ENCODE measurements around the gene OSTM1. TPM values are rescaled to one million over a fixed set of nuclear protein-coding genes. Genes with fewer than 3 reads are reported as not detected.

The OSTM1 gene
- total RNA-seq, 1 experiment from 2014 or later: 19.7 TPM

GRCh38 chr6:108036884-108037283, 37.7 kb downstream of the OSTM1 start:
- no peak for TF ChIP-seq CTCF (conservative IDR thresholded peaks at IDR 0.05; ENCODE audit: low read depth, low read length)

GRCh38 chr6:108031968-108032367, 42.6 kb downstream of the OSTM1 start:
- no TSS peak for BruUV-seq (replicated peaks)
- ChIA-PET POLR2A (ENCODE audit: low non-redundant PET) (no interaction called here), CTCF (no interaction called here)
- Histone ChIP-seq H3K9me3 (ENCODE audit: low read depth, low read length, poor library complexity, severe bottlenecking) (no peaks in the 10 kb centered on the region), H3K4me3 (ENCODE audit: low read depth, low read length, poor library complexity, severe bottlenecking) (no peak overlapping the region), H3K4me1 (ENCODE audit: insufficient read depth, low read length, poor library complexity, severe bottlenecking) (peaks cover 5% of the 10 kb centered on the region), H3K27me3 (replicated peaks; ENCODE audit: insufficient read depth, low read depth, low read length, poor library complexity) (peaks cover 54% of the 10 kb centered on the region), H3K36me3 (ENCODE audit: insufficient read depth, low read length, poor library complexity, severe bottlenecking) (no peaks in the 10 kb centered on the region), H3K27ac (ENCODE audit: low read depth, low read length, poor library complexity, severe bottlenecking) (no peak overlapping the region)
- intact Hi-C loops (cut with micrococcal nuclease; ENCODE audit: unreplicated experiment): no loop called here
- TF ChIP-seq EZH2 (IDR thresholded peaks at IDR 0.05; ENCODE audit: borderline replicate concordance, low read depth, low read length, poor library complexity, severe bottlenecking): no peak
- no peak for DNase-seq (ENCODE audit: low spot score)

More at GRCh38 chr6:108036884-108037283, 37.7 kb downstream of the OSTM1 start:
- intact Hi-C loops (cut with micrococcal nuclease; ENCODE audit: unreplicated experiment): no loop called here
- no peak overlapping the region for H3K27ac ChIP-seq (ENCODE audit: low read depth, low read length, poor library complexity, severe bottlenecking)
- H3K4me3 ChIP-seq (ENCODE audit: low read depth, low read length, poor library complexity, severe bottlenecking): no peak overlapping the region
- no peaks in the 10 kb centered on the region for H3K4me1 ChIP-seq (ENCODE audit: insufficient read depth, low read length, poor library complexity, severe bottlenecking)
- BruUV-seq (replicated peaks): no TSS peak
- H3K27me3 ChIP-seq (replicated peaks; ENCODE audit: insufficient read depth, low read depth, low read length, poor library complexity): peaks cover 30% of the 10 kb centered on the region
- H3K9me3 ChIP-seq (ENCODE audit: low read depth, low read length, poor library complexity, severe bottlenecking): no peaks in the 10 kb centered on the region
- H3K36me3 ChIP-seq (ENCODE audit: insufficient read depth, low read length, poor library complexity, severe bottlenecking): no peaks in the 10 kb centered on the region
- DNase-seq (ENCODE audit: low spot score): no peak
- ChIA-PET POLR2A (ENCODE audit: low non-redundant PET) (no interaction called here), CTCF (no interaction called here)

GRCh38 chr6:108030211-108030610, 44.3 kb downstream of the OSTM1 start:
- CTCF ChIA-PET: no interaction called here
- H3K27me3 ChIP-seq (replicated peaks; ENCODE audit: insufficient read depth, low read depth, low read length, poor library complexity): peaks cover 60% of the 10 kb centered on the region
- no peaks in the 10 kb centered on the region for H3K36me3 ChIP-seq (ENCODE audit: insufficient read depth, low read length, poor library complexity, severe bottlenecking)
- no peak overlapping the region for H3K4me3 ChIP-seq (ENCODE audit: low read depth, low read length, poor library complexity, severe bottlenecking)
- intact Hi-C loops (cut with micrococcal nuclease; ENCODE audit: unreplicated experiment): no loop called here
- BruUV-seq (replicated peaks): no TSS peak
- POLR2A ChIA-PET (ENCODE audit: low non-redundant PET): no interaction called here
- no peaks in the 10 kb centered on the region for H3K9me3 ChIP-seq (ENCODE audit: low read depth, low read length, poor library complexity, severe bottlenecking)
- H3K4me1 ChIP-seq (ENCODE audit: insufficient read depth, low read length, poor library complexity, severe bottlenecking): peaks cover 5% of the 10 kb centered on the region
- H3K27ac ChIP-seq (ENCODE audit: low read depth, low read length, poor library complexity, severe bottlenecking): no peak overlapping the region
- no peak for DNase-seq (ENCODE audit: low spot score)
- TF ChIP-seq CTCF (conservative IDR thresholded peaks at IDR 0.05; ENCODE audit: low read depth, low read length) (no peak), EZH2 (IDR thresholded peaks at IDR 0.05; ENCODE audit: borderline replicate concordance, low read depth, low read length, poor library complexity, severe bottlenecking) (no peak)

- peak; percentile 87 for DNase-seq (ENCODE audit: low spot score)
- POLR2A ChIA-PET (ENCODE audit: low non-redundant PET): no interaction called here
- CTCF ChIA-PET: no interaction called here
Observed at GRCh38 chr6:108029226-108029921, 45.2 kb downstream of the OSTM1 start.

More at GRCh38 chr6:108029226-108029921, 45.2 kb downstream of the OSTM1 start:
- Histone ChIP-seq H3K4me3 (ENCODE audit: low read depth, low read length, poor library complexity, severe bottlenecking) (no peak overlapping the region), H3K27ac (ENCODE audit: low read depth, low read length, poor library complexity, severe bottlenecking) (no peak overlapping the region), H3K36me3 (ENCODE audit: insufficient read depth, low read length, poor library complexity, severe bottlenecking) (no peaks in the 10 kb centered on the region), H3K4me1 (ENCODE audit: insufficient read depth, low read length, poor library complexity, severe bottlenecking) (peaks cover 5% of the 10 kb centered on the region), H3K9me3 (ENCODE audit: low read depth, low read length, poor library complexity, severe bottlenecking) (no peaks in the 10 kb centered on the region), H3K27me3 (replicated peaks; ENCODE audit: insufficient read depth, low read depth, low read length, poor library complexity) (peaks cover 68% of the 10 kb centered on the region)
- no TSS peak for BruUV-seq (replicated peaks)
- TF ChIP-seq CTCF (conservative IDR thresholded peaks at IDR 0.05; ENCODE audit: low read depth, low read length): no peak
- no peak for TF ChIP-seq EZH2 (IDR thresholded peaks at IDR 0.05; ENCODE audit: borderline replicate concordance, low read depth, low read length, poor library complexity, severe bottlenecking)
- intact Hi-C loops (cut with micrococcal nuclease; ENCODE audit: unreplicated experiment): no loop called here

Data from A673 (cell line).